ENCODE data around the gene ZDHHC11B.

ZDHHC11B gene

DNA sequence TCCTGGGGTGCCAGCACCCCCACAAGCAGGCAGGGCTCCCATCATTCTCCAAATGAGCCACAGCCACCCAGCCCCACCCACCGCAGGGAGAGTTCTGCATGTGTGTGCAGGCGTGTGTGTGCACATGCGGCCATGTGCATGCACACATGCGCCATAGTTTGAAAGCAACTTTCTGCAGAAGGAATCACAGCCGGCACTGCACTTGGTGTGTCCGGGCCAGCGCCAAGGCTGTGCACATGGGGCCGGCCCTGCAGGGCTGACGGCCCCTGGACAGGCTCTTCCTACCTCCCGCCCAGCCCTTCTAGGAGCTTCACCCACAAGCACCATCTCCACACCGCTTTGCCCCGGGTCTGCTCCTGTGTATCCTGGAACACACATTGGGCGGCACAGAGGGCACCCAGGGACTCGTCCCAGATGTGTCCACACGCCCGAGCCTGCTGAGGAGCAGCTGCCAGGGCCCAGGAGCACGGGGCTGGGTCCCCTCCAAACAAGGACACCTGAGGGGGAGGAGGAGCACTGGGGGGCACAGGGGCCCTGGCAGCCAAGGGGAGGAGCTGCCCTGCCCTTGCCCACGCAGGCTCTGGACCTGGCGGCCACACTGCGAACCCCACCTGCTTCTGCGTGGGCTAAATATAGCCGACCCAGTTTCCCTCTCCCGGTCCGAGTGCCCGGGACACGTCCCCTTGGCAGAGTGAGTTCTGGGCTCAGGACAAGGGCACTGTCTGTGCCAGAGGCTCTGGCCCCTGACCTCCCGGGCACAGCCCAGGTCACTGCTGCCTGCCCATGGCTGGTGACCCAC, 110.5 kb downstream of the ZDHHC11B start:
- no peak for DNase-seq (ENCODE audit: low read depth, low spot score)

GRCh38 chr5:673161-673830, 111.2 kb downstream of the ZDHHC11B start:
- no peak for DNase-seq (ENCODE audit: low read depth, low spot score)

GRCh38 chr5:672329-673160, 112.0 kb downstream of the ZDHHC11B start:
- peak; percentile 95 for DNase-seq (ENCODE audit: low read depth, low spot score)

- peak; percentile 83 for DNase-seq (ENCODE audit: low read depth, low spot score)
These were observed 112.8 kb downstream of the ZDHHC11B start for GRCh38 chr5:671459-672328.

DNA sequence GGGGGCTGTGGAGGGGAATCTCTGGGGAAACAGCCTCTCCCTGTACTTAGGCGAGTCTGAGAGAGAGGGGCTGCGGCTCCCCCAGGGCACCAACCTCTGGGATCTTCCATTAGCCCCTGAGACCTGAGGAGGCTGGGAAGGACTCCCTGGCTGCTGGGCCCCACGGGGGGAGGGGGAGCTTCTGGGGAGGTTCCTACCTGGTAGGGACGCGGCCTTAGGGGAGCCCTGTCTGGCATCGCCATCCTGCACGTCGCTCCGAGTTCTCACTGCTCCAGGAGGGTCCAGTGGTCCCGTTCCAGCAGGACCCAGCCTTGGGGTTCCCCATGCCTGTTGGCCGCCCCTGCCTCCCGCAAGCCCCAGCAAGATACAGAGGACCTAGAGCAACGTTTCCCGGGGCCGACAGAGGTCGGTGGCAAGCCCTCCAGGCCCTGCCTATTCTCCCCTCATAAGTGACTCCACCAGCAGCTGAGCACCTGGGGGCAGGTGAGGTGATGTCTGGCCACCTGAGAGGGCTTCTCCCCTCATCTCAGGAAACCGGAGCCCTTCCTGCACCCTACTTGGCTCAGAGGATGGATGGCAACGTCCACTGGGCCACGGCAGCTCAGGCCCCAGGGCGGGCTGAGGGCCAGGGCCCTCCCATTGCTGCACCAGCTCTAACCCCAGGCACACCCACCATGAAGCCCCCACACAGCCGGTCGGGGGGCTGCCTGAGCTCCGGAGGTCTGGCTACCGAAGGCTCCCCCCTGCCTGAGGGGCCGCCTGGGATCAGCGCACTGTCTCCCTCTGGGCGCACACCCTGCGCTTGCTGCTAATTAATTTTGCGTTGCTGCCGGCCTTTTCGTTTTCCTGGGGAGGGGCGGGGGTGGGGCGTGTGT, 113.9 kb downstream of the ZDHHC11B start:
- no peak for DNase-seq (ENCODE audit: low read depth, low spot score)

DNA sequence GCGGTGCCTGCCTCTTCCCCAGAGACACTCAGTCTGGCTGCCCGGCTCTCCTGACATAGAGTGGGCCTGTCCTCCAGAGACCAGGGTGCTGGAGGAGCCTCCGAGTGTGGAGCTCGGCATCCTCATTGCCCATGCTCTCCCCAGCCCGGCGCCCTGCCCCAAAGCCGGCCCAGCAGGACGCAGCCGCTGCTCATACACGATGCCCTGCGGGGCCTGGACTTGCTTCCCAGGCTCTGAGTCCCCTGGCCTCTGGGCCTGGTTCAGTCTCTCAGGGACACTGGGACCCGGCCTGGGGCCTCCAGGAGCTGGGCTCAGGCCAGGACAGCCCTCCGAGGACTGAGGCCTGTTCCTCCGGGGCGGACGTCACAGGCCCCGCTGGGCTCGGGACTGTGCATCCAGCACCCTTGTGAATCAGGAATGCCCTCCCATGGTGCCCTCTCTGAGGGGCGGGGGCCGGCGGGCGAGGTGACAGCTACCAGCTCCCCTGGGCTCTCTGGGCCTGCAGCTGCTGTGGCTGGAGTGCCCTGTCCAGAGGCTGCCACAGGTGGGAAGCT, 114.6 kb downstream of the ZDHHC11B start:
- DNase-seq (ENCODE audit: low read depth, low spot score) = no peak

DNA sequence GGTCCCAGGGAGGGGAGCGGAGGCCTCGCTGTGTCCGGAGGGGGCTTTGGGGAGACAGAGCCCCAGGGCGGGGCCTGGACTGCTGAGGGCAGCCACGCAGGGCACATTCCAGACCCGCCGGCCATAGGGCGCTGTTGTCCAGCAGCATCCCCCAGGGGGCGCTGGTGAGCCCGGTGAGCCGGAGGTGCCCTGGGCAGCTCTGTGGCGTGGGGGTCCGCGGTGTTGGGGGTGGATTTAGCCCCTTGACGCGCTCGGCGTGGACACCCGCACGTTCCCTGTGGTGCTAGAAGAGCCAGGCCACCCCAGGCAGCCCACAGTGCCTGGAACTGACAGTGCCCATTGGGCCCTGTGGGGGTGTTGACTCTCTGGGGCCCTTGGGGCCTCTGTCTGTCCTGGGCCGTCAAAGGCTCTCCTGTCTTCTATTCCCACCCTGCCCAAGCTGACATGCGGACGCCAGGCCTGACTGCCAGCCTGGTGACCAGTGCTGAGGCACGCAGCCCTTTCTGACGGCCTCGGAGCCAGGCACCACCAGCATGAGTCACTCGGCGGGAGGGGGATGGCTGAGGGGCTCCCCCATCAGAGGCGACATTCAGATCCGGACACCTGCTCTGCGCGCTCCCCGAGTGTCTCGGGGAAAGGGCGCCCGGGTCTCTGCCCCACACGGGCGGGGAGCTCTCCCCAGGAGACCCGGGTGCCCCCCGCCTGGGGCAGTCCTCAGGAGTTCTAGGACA, 115.3 kb downstream of the ZDHHC11B start:
- peak; percentile 65 for DNase-seq (ENCODE audit: low read depth, low spot score)

GRCh38 chr5:668283-668995, 116.1 kb downstream of the ZDHHC11B start:
- no peak for DNase-seq (ENCODE audit: low read depth, low spot score)

DNA sequence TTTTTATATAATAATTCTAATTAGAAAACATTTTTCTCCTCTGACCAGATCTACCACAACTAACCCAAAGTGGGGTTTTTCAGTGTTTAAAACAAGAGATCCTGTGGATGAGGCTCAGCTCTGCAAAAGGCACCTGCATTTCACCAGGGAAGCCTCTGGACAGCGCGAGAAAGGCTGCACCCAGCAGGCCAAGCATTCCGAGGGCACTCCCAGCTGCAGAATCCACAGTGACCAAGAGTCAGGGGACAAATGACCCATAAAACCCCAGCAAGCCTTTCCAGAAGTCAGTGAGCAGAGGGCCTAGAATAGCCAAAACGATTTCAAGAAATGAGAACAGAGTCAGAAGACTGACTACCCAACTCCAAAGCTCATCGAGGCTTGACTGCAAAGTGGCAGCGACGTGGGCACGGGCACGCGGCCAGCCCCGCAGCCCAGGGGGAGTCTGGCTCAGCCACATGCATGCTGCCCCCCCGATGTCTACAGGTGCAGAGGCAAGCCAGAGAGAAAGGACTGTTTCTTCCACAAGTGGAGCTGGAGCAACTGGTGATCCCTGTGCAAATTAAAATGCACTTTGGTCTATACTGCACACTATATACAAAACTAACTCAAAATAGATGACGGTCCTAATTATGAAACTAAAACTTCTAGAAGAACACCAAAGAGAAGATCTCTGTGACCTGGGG, 117.6 kb downstream of the ZDHHC11B start:
- no peak for DNase-seq (ENCODE audit: low read depth, low spot score)

- DNase-seq (ENCODE audit: low read depth, low spot score) = no peak
These were observed 118.4 kb downstream of the ZDHHC11B start for GRCh38 chr5:665956-666711.

DNA sequence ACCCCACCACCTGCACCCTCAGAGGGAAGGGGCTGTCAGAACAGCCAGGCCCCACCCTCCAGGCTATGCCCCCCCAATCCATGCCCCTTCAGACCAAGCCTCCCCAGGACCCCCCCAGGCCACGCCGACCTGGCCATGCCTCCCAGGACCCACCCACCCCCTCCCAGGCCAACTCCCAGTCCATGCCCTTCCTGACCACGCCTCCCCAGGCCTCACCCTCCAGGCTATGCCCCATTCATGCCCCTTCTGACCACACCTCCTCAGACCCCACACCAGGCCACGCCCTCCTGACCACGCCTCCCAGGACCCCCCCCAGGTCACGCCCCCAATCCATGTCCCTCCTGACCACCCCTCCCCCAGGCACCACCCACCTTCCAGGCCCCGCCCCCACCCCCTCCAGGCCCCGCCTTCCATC, 119.0 kb downstream of the ZDHHC11B start:
- no peak for DNase-seq (ENCODE audit: low read depth, low spot score)

- no peak for DNase-seq (ENCODE audit: low read depth, low spot score)
These were observed 119.6 kb downstream of the ZDHHC11B start for GRCh38 chr5:664994-665360.

DNA sequence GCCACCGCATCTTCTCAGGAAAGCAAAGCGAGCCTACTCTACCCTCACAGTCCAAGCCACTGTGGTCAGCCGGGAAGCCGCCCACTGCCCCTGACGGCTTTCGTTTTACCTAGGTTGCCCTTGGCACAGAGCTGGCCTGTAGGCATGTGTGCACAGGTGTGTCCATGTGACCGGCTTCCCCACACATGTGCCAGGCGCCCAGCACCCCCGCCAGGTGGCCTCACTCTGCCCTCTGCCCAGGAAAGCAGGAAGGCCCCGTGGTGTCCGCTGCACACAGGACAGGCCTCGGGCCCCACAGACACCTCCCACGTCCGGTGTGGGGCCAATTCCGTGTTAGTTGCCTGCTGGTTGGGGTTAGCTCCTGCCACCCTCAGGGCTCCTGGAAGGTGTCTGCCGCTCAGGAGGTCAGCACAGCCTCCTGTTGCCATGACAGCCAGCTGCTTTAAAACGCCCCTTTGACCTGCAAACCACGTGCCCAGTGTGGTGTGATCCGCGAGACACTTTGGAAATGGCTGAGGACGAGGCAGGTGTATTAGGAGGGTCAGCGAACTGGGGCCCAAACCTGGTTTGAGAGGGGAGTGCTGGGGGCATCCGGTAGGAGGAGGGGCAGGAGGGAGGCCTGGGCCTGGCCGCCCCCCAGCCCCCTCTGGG, 120.1 kb downstream of the ZDHHC11B start:
- DNase-seq (ENCODE audit: low read depth, low spot score) = no peak

DNA sequence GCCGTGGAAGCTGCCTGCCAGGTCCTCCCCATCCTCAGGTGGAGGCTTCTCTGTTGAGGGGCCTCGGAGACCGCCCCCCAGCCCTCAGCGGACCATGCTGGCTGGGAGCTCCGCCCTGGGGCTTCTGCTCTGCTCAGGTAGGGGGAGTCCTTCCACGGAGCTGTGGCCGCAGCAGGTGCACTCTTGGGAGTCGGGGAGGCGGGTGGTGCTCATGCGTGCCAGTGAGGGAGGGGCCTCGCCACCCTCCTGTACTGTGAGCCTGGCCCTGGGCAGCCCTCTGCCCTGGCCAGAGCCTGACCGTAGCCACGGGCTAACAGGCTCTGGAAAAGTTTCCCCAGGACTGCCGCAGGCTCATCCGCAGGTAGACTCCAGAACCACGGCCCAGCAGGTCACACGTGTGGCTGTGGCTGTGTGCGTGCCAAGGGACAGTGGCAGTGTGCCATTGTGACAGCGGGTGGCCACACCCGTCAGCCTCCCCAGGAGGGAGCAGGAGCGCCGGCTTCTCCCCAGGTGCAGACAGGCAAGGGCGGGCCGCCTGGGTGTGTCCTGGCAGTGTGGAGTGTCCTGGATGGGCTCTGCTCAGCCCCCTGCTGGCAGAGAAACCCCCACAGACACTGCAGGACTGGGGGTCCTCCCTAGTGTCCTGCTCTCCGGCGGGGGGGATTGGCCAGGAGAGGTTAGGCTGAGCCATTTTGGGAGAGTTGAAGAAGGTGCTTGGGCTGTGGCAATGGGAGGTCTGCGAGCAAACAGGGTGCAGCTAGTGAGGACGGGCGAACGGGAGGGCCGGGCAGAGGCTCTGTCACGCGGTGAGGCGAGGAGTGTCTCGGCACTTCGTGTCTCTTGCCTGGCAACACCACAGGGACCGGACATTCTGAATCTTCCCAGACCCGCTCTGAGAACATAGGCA, 120.8 kb downstream of the ZDHHC11B start:
- no peak for DNase-seq (ENCODE audit: low read depth, low spot score)

DNA sequence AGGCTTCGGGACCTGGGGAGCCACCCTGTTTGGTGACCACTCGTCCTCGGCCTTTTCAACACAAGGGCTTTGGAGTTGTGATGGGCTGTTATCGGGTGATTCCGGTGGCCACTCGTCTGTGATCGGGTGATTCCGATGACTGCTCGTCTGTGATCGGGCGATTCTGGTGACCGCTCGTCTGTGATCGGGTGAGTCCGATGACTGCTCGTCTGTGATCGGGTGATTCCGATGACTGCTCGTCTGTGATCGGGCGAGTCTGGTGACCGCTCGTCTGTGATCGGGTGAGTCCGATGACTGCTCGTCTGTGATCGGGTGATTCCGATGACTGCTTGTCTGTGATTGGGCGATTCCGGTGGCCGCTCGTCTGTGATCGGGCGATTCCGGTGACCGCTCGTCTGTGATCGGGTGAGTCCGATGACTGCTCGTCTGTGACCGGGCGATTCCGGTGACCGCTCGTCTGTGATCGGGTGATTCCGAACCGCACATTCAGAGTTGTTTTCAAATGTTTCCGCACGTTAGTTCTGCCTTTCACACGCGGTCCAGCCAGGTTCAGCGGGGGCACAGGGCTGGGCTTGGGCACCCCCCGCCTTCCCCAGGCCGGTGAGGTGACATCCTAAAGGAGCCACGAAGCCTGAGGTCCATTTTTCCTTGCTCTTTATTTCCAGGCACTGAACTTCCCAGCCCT, 121.6 kb downstream of the ZDHHC11B start:
- no peak for DNase-seq (ENCODE audit: low read depth, low spot score)

Data from astrocyte of the hippocampus (primary cell).